HepG2 (cell line): ENCODE data around the gene PRDM10. TPM values are rescaled to one million over a fixed set of nuclear protein-coding genes. Genes with fewer than 3 reads are reported as not detected.
A peak's percentile ranks its signal among the peaks of the same experiment; 100 is the strongest.

Experiments used
- CENPT ChIP-seq: sonication (generic); formaldehyde crosslinking; IDR thresholded peaks from 2 replicates; pipeline ENCODE4 v1.8.0; 2022; ENCODE audit warnings: low read depth, mild to moderate bottlenecking, moderate library complexity, missing genetic modification reagents
- ETV5 ChIP-seq: IDR thresholded peaks from 2 replicates; pipeline ENCODE4 v1.6.1; 2018; ENCODE audit warnings: missing biosample characterization, missing genetic modification reagents, inconsistent platforms, borderline replicate concordance
- ISL2 ChIP-seq: sonication (generic); formaldehyde crosslinking; IDR thresholded peaks from 2 replicates; pipeline ENCODE4 v1.5.0; 2020; ENCODE audit warnings: missing genetic modification reagents
- ONECUT2 ChIP-seq: sonication (generic); formaldehyde crosslinking; IDR thresholded peaks from 2 replicates; pipeline ENCODE4 v1.4.0; 2020; ENCODE audit warnings: missing genetic modification reagents
- RAD51 ChIP-seq: fragments of 450-650 bp; IDR thresholded peaks from 2 replicates; pipeline ENCODE4 v1.6.1; 2016; ENCODE audit warnings: borderline replicate concordance
- SAP130 ChIP-seq: IDR thresholded peaks from 2 replicates; pipeline ENCODE4 v1.6.1; 2016; ENCODE audit warnings: low read depth
- ZKSCAN8 ChIP-seq: IDR thresholded peaks from 2 replicates; pipeline ENCODE4 v1.6.1; 2016; ENCODE audit warnings: borderline replicate concordance, missing genetic modification reagents, missing compliant biosample characterization
- ZNF136 ChIP-seq: sonication (generic); formaldehyde crosslinking; IDR thresholded peaks from 2 replicates; pipeline ENCODE4 v1.8.1; 2022; ENCODE audit warnings: low read depth, mild to moderate bottlenecking, moderate library complexity, missing genetic modification reagents
- ZNF260 ChIP-seq: sonication (generic); formaldehyde crosslinking; IDR thresholded peaks from 2 replicates; pipeline ENCODE4 v1.4.0; 2020; ENCODE audit warnings: missing genetic modification reagents, low read depth, mild to moderate bottlenecking, borderline replicate concordance
- ZNF33A ChIP-seq: sonication (generic); formaldehyde crosslinking; IDR thresholded peaks from 2 replicates; pipeline ENCODE4 v1.5.1; 2020; ENCODE audit warnings: missing genetic modification reagents, mild to moderate bottlenecking, moderate library complexity, borderline replicate concordance
- ZNF564 ChIP-seq: sonication (generic); formaldehyde crosslinking; IDR thresholded peaks from 2 replicates; pipeline ENCODE4 v1.8.1; 2023; ENCODE audit warnings: mild to moderate bottlenecking, missing genetic modification reagents
- ZSCAN9 ChIP-seq: IDR thresholded peaks from 2 replicates; pipeline ENCODE4 v1.6.1; 2016; ENCODE audit warnings: borderline replicate concordance
- polyA plus RNA-seq, 8 experiments: library from polyadenylated mRNA; depleted of rRNA in 3 of 8; stranded (reverse) in 7 of 8; unstranded in 1 of 8; fragments of >200 nt; fragmentation: Illumina TruSeq in 4 of 8; extraction: Trizol in 4 of 8; gene quantifications; 2 replicates each; pipeline versions ENCODE4 v1.2.1 to v1.2.3, GENCODE V29; 2011 to 2016; ENCODE audit warnings: low read depth in 4 of 8, missing spikeins in 1 of 8, mixed read lengths in 1 of 8; ENCODE audit not compliant: insufficient read depth in 1 of 8
- total RNA-seq, 5 experiments: library from RNA; depleted of rRNA; stranded (reverse); fragments of >200 nt; fragmentation: Illumina TruSeq; extraction: Trizol; gene quantifications; 2 replicates each; pipeline ENCODE4 v1.2.3, GENCODE V29; 2016; ENCODE audit warnings: low read depth in 1 of 5
- TF ChIP-seq, protein P1 (sequence below): sonication (generic); formaldehyde crosslinking; IDR thresholded peaks from 2 replicates; pipeline ENCODE4 v1.5.0; 2020; ENCODE audit warnings: missing genetic modification reagents
- TF ChIP-seq, protein P2 (sequence below): sonication (generic); formaldehyde crosslinking; IDR thresholded peaks from 2 replicates; pipeline ENCODE4 v1.5.0; 2020; ENCODE audit warnings: mild to moderate bottlenecking, missing genetic modification reagents, borderline replicate concordance
- TF ChIP-seq, protein P3 (sequence below): sonication (generic); formaldehyde crosslinking; IDR thresholded peaks from 2 replicates; pipeline ENCODE4 v1.4.0; 2020; ENCODE audit warnings: missing genetic modification reagents, borderline replicate concordance
- TF ChIP-seq, protein P4 (sequence below), 2 experiments: sonication (generic) in 1 of 2; formaldehyde crosslinking in 1 of 2; IDR thresholded peaks; 2 replicates each; pipeline versions ENCODE4 v1.4.0 to v1.6.1; 2018 to 2020; ENCODE audit warnings: missing genetic modification reagents in 2 of 2, borderline replicate concordance in 1 of 2, low read depth in 1 of 2, mild to moderate bottlenecking in 1 of 2, missing biosample characterization in 1 of 2
- TF ChIP-seq, protein P5 (sequence below): IDR thresholded peaks from 2 replicates; pipeline ENCODE4 v1.6.1; 2018; ENCODE audit warnings: missing genetic modification reagents

PRDM10 gene
- total and polyA plus RNA-seq, 2 of the 13 experiments (the other 11 are each of a cell fraction or from before 2014, with no cell fraction given): 5.7 to 5.8 TPM

DNA sequence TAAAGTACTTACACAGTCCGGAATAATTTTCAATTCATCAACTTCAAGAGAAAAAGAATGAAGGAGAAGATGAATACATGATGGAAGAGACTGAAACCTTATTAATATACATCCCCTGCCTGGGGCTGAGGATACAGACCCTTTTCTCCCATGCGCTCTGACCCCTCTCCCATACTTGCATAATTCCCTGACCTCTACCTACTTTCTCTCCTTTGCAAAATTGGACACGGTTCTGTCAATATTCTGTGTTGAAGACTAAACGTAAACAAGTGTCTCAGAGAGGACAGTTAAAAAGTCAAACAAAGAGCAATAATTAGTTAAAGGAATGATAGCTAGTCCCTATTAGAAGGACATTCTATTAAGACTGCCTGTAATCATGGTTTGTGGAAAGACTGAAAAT lies 7.5 kb downstream of the PRDM10 start (continued):
- TF ChIP-seq, protein P1, sequence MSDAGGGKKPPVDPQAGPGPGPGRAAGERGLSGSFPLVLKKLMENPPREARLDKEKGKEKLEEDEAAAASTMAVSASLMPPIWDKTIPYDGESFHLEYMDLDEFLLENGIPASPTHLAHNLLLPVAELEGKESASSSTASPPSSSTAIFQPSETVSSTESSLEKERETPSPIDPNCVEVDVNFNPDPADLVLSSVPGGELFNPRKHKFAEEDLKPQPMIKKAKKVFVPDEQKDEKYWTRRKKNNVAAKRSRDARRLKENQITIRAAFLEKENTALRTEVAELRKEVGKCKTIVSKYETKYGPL: peak; percentile 13; the same call in 1 of the 2 replicates
- 0 out of 2 replicates have a peak, but pooled peaks have one; percentile 31 for TF ChIP-seq ZSCAN9 (CRISPR knock-in tag)
- no peak for TF ChIP-seq ONECUT2 (CRISPR knock-in tag)
- no peak for TF ChIP-seq ETV5 (CRISPR knock-in tag)
- TF ChIP-seq, protein P2, sequence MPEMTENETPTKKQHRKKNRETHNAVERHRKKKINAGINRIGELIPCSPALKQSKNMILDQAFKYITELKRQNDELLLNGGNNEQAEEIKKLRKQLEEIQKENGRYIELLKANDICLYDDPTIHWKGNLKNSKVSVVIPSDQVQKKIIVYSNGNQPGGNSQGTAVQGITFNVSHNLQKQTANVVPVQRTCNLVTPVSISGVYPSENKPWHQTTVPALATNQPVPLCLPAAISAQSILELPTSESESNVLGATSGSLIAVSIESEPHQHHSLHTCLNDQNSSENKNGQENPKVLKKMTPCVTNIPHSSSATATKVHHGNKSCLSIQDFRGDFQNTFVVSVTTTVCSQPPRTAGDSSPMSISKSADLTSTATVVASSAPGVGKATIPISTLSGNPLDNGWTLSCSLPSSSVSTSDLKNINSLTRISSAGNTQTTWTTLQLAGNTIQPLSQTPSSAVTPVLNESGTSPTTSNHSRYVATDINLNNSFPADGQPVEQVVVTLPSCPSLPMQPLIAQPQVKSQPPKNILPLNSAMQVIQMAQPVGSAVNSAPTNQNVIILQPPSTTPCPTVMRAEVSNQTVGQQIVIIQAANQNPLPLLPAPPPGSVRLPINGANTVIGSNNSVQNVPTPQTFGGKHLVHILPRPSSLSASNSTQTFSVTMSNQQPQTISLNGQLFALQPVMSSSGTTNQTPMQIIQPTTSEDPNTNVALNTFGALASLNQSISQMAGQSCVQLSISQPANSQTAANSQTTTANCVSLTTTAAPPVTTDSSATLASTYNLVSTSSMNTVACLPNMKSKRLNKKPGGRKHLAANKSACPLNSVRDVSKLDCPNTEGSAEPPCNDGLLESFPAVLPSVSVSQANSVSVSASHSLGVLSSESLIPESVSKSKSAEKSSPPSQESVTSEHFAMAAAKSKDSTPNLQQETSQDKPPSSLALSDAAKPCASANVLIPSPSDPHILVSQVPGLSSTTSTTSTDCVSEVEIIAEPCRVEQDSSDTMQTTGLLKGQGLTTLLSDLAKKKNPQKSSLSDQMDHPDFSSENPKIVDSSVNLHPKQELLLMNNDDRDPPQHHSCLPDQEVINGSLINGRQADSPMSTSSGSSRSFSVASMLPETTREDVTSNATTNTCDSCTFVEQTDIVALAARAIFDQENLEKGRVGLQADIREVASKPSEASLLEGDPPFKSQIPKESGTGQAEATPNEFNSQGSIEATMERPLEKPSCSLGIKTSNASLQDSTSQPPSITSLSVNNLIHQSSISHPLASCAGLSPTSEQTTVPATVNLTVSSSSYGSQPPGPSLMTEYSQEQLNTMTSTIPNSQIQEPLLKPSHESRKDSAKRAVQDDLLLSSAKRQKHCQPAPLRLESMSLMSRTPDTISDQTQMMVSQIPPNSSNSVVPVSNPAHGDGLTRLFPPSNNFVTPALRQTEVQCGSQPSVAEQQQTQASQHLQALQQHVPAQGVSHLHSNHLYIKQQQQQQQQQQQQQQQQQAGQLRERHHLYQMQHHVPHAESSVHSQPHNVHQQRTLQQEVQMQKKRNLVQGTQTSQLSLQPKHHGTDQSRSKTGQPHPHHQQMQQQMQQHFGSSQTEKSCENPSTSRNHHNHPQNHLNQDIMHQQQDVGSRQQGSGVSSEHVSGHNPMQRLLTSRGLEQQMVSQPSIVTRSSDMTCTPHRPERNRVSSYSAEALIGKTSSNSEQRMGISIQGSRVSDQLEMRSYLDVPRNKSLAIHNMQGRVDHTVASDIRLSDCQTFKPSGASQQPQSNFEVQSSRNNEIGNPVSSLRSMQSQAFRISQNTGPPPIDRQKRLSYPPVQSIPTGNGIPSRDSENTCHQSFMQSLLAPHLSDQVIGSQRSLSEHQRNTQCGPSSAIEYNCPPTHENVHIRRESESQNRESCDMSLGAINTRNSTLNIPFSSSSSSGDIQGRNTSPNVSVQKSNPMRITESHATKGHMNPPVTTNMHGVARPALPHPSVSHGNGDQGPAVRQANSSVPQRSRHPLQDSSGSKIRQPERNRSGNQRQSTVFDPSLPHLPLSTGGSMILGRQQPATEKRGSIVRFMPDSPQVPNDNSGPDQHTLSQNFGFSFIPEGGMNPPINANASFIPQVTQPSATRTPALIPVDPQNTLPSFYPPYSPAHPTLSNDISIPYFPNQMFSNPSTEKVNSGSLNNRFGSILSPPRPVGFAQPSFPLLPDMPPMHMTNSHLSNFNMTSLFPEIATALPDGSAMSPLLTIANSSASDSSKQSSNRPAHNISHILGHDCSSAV (CRISPR knock-in tag): no peak
- TF ChIP-seq ZNF33A (CRISPR knock-in tag): no peak
- TF ChIP-seq, protein P3, sequence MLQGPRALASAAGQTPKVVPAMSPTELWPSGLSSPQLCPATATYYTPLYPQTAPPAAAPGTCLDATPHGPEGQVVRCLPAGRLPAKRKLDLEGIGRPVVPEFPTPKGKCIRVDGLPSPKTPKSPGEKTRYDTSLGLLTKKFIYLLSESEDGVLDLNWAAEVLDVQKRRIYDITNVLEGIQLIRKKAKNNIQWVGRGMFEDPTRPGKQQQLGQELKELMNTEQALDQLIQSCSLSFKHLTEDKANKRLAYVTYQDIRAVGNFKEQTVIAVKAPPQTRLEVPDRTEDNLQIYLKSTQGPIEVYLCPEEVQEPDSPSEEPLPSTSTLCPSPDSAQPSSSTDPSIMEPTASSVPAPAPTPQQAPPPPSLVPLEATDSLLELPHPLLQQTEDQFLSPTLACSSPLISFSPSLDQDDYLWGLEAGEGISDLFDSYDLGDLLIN (CRISPR knock-in tag): no peak
- TF ChIP-seq, protein P4, sequence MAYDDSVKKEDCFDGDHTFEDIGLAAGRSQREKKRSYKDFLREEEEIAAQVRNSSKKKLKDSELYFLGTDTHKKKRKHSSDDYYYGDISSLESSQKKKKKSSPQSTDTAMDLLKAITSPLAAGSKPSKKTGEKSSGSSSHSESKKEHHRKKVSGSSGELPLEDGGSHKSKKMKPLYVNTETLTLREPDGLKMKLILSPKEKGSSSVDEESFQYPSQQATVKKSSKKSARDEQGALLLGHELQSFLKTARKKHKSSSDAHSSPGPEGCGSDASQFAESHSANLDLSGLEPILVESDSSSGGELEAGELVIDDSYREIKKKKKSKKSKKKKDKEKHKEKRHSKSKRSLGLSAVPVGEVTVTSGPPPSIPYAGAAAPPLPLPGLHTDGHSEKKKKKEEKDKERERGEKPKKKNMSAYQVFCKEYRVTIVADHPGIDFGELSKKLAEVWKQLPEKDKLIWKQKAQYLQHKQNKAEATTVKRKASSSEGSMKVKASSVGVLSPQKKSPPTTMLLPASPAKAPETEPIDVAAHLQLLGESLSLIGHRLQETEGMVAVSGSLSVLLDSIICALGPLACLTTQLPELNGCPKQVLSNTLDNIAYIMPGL (CRISPR knock-in tag; IDR thresholded peaks at IDR 0.05; ENCODE audit: borderline replicate concordance in 1 of 2, low read depth in 1 of 2): no peak
- TF ChIP-seq CENPT (CRISPR knock-in tag): no peak
- peak; percentile 74 for TF ChIP-seq SAP130 (CRISPR knock-in tag)
- TF ChIP-seq, protein P5, sequence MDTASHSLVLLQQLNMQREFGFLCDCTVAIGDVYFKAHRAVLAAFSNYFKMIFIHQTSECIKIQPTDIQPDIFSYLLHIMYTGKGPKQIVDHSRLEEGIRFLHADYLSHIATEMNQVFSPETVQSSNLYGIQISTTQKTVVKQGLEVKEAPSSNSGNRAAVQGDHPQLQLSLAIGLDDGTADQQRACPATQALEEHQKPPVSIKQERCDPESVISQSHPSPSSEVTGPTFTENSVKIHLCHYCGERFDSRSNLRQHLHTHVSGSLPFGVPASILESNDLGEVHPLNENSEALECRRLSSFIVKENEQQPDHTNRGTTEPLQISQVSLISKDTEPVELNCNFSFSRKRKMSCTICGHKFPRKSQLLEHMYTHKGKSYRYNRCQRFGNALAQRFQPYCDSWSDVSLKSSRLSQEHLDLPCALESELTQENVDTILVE (CRISPR knock-in tag): no peak
- TF ChIP-seq ZNF564 (CRISPR knock-in tag): no peak
- TF ChIP-seq ZKSCAN8: no peak
- no peak for TF ChIP-seq ZNF136 (CRISPR knock-in tag)
- 0 out of 2 replicates have a peak, but pooled peaks have one; percentile 28 for TF ChIP-seq ISL2 (CRISPR knock-in tag)
- no peak for TF ChIP-seq RAD51
- TF ChIP-seq ZNF260 (CRISPR knock-in tag): no peak
